ENCODE results near the gene RNF220.

RNF220 gene

DNA sequence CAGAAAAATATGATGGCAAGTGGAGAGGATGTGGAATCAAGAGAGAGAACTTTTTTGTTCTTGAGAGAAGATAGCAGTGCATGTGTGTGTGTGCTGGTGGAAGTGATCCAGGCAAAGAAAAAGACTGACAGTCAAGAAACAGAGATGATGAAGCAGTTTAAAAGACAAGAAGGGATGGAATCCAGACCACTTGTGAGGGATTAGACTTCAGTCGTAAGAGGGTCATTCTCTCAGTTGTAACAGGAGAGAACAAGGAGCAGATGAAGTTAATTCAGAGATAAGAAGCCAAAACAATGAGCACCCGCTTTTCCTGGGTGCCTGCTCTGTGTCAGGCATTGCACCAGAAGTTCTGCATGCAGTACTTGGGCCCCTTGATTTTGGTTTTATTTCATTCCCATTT lies 76.6 kb downstream of the RNF220 start:
- no peak overlapping the region for H3K4me2 ChIP-seq (ENCODE audit: low read length)
- no peaks in the 10 kb centered on the region for H3K9me3 ChIP-seq (ENCODE audit: control insufficient read depth, insufficient read depth, low read length)
- peaks cover 21% of the 10 kb centered on the region for H3K27me3 ChIP-seq (ENCODE audit: control insufficient read depth, low read length)
- H3K36me3 ChIP-seq (ENCODE audit: control insufficient read depth, low read length), result no peaks in the 10 kb centered on the region
- H3K79me2 ChIP-seq (ENCODE audit: control insufficient read depth, low read length), result no peaks in the 10 kb centered on the region
- TF ChIP-seq, protein P1, sequence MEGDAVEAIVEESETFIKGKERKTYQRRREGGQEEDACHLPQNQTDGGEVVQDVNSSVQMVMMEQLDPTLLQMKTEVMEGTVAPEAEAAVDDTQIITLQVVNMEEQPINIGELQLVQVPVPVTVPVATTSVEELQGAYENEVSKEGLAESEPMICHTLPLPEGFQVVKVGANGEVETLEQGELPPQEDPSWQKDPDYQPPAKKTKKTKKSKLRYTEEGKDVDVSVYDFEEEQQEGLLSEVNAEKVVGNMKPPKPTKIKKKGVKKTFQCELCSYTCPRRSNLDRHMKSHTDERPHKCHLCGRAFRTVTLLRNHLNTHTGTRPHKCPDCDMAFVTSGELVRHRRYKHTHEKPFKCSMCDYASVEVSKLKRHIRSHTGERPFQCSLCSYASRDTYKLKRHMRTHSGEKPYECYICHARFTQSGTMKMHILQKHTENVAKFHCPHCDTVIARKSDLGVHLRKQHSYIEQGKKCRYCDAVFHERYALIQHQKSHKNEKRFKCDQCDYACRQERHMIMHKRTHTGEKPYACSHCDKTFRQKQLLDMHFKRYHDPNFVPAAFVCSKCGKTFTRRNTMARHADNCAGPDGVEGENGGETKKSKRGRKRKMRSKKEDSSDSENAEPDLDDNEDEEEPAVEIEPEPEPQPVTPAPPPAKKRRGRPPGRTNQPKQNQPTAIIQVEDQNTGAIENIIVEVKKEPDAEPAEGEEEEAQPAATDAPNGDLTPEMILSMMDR (IDR thresholded peaks at IDR 0.05; ENCODE audit: low read depth, low read length, poor library complexity, severe bottlenecking), result no peak
- no peak for TF ChIP-seq EZH2phosphoT487 (IDR thresholded peaks at IDR 0.05; ENCODE audit: borderline replicate concordance, low read length)
- H3K4me3 ChIP-seq (ENCODE audit: low read length), result no peak overlapping the region
- H3K4me1 ChIP-seq (ENCODE audit: control insufficient read depth, low read length), result no peaks in the 10 kb centered on the region
- H3K9me2 ChIP-seq (replicated peaks; ENCODE audit: control insufficient read depth, low read length), result no peaks in the 10 kb centered on the region
- H3K27ac ChIP-seq (ENCODE audit: low read depth, low read length), result no peak overlapping the region
- H3F3A ChIP-seq (ENCODE audit: control insufficient read depth, insufficient read depth), result no peaks in the 10 kb centered on the region
- H4K20me1 ChIP-seq (ENCODE audit: control insufficient read depth, insufficient read depth, low read depth, low read length), result no peaks in the 10 kb centered on the region

DNA sequence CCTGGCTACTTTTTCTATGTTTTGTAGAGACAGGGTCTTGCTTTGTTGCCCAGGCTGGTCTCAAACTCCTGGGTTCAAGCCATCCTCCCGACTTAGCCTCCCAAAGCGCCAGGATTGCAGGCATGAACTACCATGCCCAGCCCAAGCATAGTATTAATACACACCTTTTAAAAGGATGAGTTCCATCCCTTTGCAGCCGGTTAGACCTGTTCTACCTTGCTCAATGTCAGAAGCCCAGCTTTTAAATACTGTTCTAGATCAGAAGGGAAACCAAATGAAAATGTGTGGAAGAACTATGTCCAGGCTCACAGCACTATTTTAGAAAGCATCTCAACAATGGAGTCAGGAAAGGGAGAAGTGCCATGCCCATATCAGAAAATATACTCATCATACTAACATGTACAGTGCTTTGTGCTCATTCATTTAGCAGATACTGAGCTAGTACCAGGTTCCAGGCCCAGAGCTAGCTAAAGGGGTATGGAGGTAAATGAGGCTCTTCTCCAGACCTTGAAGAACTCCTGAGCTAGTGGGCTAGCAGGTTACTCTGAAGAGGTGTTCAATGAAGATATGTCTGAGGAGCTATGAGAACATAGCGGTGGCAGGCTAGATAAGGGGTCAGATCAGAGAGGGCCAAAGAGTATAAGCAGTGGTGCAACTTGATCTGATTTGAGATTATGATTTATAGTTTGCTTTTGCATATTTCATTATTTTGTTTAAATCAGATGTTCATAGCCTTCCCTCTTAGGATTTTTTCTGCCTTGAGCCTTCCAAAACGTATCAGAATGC lies 78.2 kb downstream of the RNF220 start:
- no peaks in the 10 kb centered on the region for H3K9me2 ChIP-seq (replicated peaks; ENCODE audit: control insufficient read depth, low read length)
- H3F3A ChIP-seq (ENCODE audit: control insufficient read depth, insufficient read depth), result no peaks in the 10 kb centered on the region
- TF ChIP-seq EZH2phosphoT487 (IDR thresholded peaks at IDR 0.05; ENCODE audit: borderline replicate concordance, low read length), result no peak
- TF ChIP-seq, protein P1 (IDR thresholded peaks at IDR 0.05; ENCODE audit: low read depth, low read length, poor library complexity, severe bottlenecking), result no peak
- no peaks in the 10 kb centered on the region for H3K4me1 ChIP-seq (ENCODE audit: control insufficient read depth, low read length)
- no peak overlapping the region for H3K4me3 ChIP-seq (ENCODE audit: low read length)
- no peak overlapping the region for H3K27ac ChIP-seq (ENCODE audit: low read depth, low read length)
- peaks cover 21% of the 10 kb centered on the region for H3K27me3 ChIP-seq (ENCODE audit: control insufficient read depth, low read length)
- no peaks in the 10 kb centered on the region for H3K9me3 ChIP-seq (ENCODE audit: control insufficient read depth, insufficient read depth, low read length)
- no peaks in the 10 kb centered on the region for H3K36me3 ChIP-seq (ENCODE audit: control insufficient read depth, low read length)
- no peaks in the 10 kb centered on the region for H3K79me2 ChIP-seq (ENCODE audit: control insufficient read depth, low read length)
- H3K4me2 ChIP-seq (ENCODE audit: low read length), result no peak overlapping the region
- no peaks in the 10 kb centered on the region for H4K20me1 ChIP-seq (ENCODE audit: control insufficient read depth, insufficient read depth, low read depth, low read length)

DNA sequence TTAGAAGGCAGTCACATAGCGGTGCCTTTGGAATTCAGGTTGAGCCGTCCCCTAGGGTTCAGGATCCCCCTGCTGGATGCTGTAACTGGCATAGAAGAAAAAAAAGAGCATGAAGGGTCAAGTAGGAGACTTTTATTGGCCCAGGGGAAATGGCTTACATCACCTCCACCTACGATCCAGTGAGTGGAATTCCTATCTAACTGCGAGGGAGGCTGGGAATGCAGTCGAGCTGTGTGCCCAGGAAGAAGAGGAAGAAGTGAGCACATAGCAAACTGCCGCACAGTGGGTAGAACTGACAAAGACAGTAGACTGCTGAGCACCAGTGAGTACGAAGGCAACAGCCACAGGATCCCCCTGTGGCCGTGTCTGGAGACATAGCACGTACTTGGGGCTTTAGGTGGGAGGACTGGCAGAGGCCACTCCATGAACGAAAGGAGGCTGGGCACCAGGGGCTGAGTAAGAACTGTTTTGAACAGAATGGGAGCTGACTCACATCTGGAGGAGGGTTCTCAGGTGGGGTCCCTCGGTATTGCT lies 79.2 kb downstream of the RNF220 start:
- Histone ChIP-seq H3K4me2 (ENCODE audit: low read length) (no peak overlapping the region), H3K4me3 (ENCODE audit: low read length) (no peak overlapping the region), H3K9me2 (replicated peaks; ENCODE audit: control insufficient read depth, low read length) (no peaks in the 10 kb centered on the region), H3K36me3 (ENCODE audit: control insufficient read depth, low read length) (no peaks in the 10 kb centered on the region), H3K9me3 (ENCODE audit: control insufficient read depth, insufficient read depth, low read length) (no peaks in the 10 kb centered on the region), H3K79me2 (ENCODE audit: control insufficient read depth, low read length) (no peaks in the 10 kb centered on the region), H4K20me1 (ENCODE audit: control insufficient read depth, insufficient read depth, low read depth, low read length) (no peaks in the 10 kb centered on the region), H3K4me1 (ENCODE audit: control insufficient read depth, low read length) (no peaks in the 10 kb centered on the region), H3K27me3 (ENCODE audit: control insufficient read depth, low read length) (peaks cover 21% of the 10 kb centered on the region), H3F3A (ENCODE audit: control insufficient read depth, insufficient read depth) (no peaks in the 10 kb centered on the region), H3K27ac (ENCODE audit: low read depth, low read length) (no peak overlapping the region)
- TF ChIP-seq, protein P1 (IDR thresholded peaks at IDR 0.05; ENCODE audit: low read depth, low read length, poor library complexity, severe bottlenecking), result no peak
- no peak for TF ChIP-seq EZH2phosphoT487 (IDR thresholded peaks at IDR 0.05; ENCODE audit: borderline replicate concordance, low read length)
